CD4-positive, alpha-beta T cell (primary cell): ENCODE measurements around the gene RALY. TPM values are rescaled to one million over a fixed set of nuclear protein-coding genes. Genes with fewer than 3 reads are reported as not detected.

Experiments
- ATAC-seq: fragments of 200-7000 bp; cut with Tn5 transposase; one replicate; pipeline ENCODE4 v1.10.0; 2022; ENCODE audit warnings: mild to moderate bottlenecking; ENCODE audit not compliant: poor library complexity
- CTCF ChIA-PET: fragments of 350-600 bp; sonication (Branson Sonifier 250); formaldehyde crosslinking; loops from one replicate; lab custom pipeline; 2021; ENCODE audit warnings: antibody characterized with exemption, inconsistent platforms; lab: Charles Lee
- POLR2A ChIA-PET: fragments of 350-600 bp; sonication (Branson Sonifier 250); formaldehyde crosslinking; loops from one replicate; lab custom pipeline; 2021; ENCODE audit warnings: antibody characterized with exemption, inconsistent platforms; lab: Charles Lee
- DNase-seq, 14 experiments: peaks; one replicate each; pipeline ENCODE4 v3.0.0-alpha.2; 2013 to 2020; ENCODE audit warnings: mixed read lengths in 2 of 14
- H3K27ac ChIP-seq, 2 donors: one replicate each; pipeline versions ENCODE4 v1.5.1 to v1.7.0; 2013; ENCODE audit warnings: low read length in 2 of 2, low read depth in 1 of 2, mild to moderate bottlenecking in 1 of 2
- H3K27me3 ChIP-seq, 2 experiments: 1 replicate in 1 of 2; 2 replicates in 1 of 2; pipeline versions ENCODE4 v1.6.1 to v1.7.0; 2013; ENCODE audit warnings: low read length in 2 of 2, control low read depth in 1 of 2, mild to moderate bottlenecking in 1 of 2, moderate library complexity in 1 of 2; ENCODE audit not compliant: insufficient read depth in 2 of 2, control insufficient read depth in 1 of 2
- H3K36me3 ChIP-seq: one replicate; pipeline ENCODE4 v1.6.1; 2013; ENCODE audit warnings: low read length, control low read depth; ENCODE audit not compliant: insufficient read depth
- H3K4me1 ChIP-seq: one replicate; pipeline ENCODE4 v1.6.1; 2013; ENCODE audit warnings: low read length, control low read depth; ENCODE audit not compliant: insufficient read depth
- H3K4me3 ChIP-seq: one replicate; pipeline ENCODE4 v1.5.1; 2013; ENCODE audit warnings: mild to moderate bottlenecking, low read length, moderate library complexity
- H3K9me3 ChIP-seq, 2 experiments: 1 replicate in 1 of 2; 2 replicates in 1 of 2; pipeline versions ENCODE4 v1.6.1 to v1.7.0; 2013; ENCODE audit warnings: low read length in 2 of 2, mild to moderate bottlenecking in 2 of 2, control low read depth in 1 of 2, moderate library complexity in 1 of 2; ENCODE audit not compliant: control insufficient read depth in 1 of 2, insufficient read depth in 1 of 2
- H3K27ac Mint-ChIP-seq: one replicate; pipeline ENCODE4 v1.8.0; 2020; ENCODE audit warnings: mixed read lengths
- H3K27me3 Mint-ChIP-seq: one replicate; pipeline ENCODE4 v1.8.0; 2021; ENCODE audit warnings: mixed read lengths
- H3K36me3 Mint-ChIP-seq: one replicate; pipeline ENCODE4 v1.8.0; 2021; ENCODE audit warnings: low read depth, mixed read lengths
- H3K4me1 Mint-ChIP-seq: one replicate; pipeline ENCODE4 v1.8.0; 2021; ENCODE audit warnings: low read depth, mixed read lengths
- H3K4me3 Mint-ChIP-seq: one replicate; pipeline ENCODE4 v1.8.0; 2020; ENCODE audit warnings: mild to moderate bottlenecking, mixed read lengths
- H3K9me3 Mint-ChIP-seq: one replicate; pipeline ENCODE4 v1.8.0; 2020; ENCODE audit warnings: mixed read lengths
- intact Hi-C, 2 experiments: fragments of 100-400 bp; cut with DNase I in 1 of 2; cut with micrococcal nuclease in 1 of 2; formaldehyde crosslinking; loops; one replicate each; pipeline versions ENCODE4 v1.15.1 to v1.9.0; 2023 to 2025; cut with DNase I, micrococcal nuclease
- total RNA-seq, 174 experiments: library from RNA in 2 of 174; stranded (reverse) in 2 of 174; gene quantifications; one replicate each; pipeline ENCODE4 v1.2.3 and lab custom pipeline; 2021 to 2026
- TF ChIP-seq, protein P1 (sequence below): fragments of 200-600 bp; IDR thresholded peaks from one replicate; pipeline ENCODE4 v1.8.0; 2022; ENCODE audit warnings: antibody characterized with exemption, mild to moderate bottlenecking

Gene RALY
- total RNA-seq, 2 experiments from 2014 or later = 112 TPM

DNA sequence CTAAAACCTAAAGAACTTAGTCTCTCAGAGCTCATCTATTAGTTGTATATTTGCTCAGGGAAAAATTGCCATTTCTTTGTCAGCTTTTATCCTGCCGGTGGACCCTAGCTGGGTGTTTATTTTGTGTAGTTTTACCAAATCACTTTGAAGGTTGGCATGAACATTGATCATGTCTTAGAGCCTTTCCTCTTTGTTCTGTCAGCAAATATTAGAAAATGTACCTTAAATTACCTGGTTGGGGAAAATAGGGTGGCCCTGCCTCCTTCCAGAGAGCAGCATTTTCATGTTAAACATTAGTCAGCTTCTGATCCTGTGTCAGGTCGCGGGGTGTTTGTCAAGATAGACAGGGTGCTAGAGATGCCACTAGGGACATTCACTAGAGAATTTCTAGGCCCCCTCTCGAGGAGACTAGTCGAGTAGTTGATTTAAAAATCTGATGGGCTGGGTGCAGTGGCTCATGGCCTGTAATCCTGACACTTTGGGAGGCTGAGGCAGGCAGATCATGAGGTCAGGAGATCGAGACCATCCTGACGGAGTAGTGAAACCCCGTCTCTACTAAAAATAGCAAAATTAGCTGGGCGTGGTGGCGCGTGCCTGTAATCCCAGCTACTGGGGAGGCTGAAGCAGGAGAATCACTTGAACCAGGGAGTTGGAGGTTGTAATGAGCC, 11.2 kb downstream of the RALY start:
- Mint-ChIP-seq H3K4me1 (peaks cover 95% of the 10 kb centered on the region), H3K36me3 (peaks cover 47% of the 10 kb centered on the region), H3K27me3 (no peaks in the 10 kb centered on the region), H3K4me3 (peak overlapping the region; percentile 36), H3K9me3 (no peaks in the 10 kb centered on the region), H3K27ac (no peak overlapping the region)
- ChIA-PET CTCF (interaction anchor here (1.0 kb wide), 1 partner anchor 65 kb away, joined by 3 read pairs; no protein-coding TSS in a partner anchor), POLR2A (interaction anchor here (2.1 kb wide), 1 partner anchor 11 kb away, joined by 16 read pairs; the partner anchor contains the start of gene RALY)
- peaks cover 12% of the 10 kb centered on the region for H3K36me3 ChIP-seq
- DNase-seq (no peak), ATAC-seq (no peak)
- H3K4me3 ChIP-seq = no peak overlapping the region
- no peaks in the 10 kb centered on the region for H3K9me3 ChIP-seq
- TF ChIP-seq, protein P1, sequence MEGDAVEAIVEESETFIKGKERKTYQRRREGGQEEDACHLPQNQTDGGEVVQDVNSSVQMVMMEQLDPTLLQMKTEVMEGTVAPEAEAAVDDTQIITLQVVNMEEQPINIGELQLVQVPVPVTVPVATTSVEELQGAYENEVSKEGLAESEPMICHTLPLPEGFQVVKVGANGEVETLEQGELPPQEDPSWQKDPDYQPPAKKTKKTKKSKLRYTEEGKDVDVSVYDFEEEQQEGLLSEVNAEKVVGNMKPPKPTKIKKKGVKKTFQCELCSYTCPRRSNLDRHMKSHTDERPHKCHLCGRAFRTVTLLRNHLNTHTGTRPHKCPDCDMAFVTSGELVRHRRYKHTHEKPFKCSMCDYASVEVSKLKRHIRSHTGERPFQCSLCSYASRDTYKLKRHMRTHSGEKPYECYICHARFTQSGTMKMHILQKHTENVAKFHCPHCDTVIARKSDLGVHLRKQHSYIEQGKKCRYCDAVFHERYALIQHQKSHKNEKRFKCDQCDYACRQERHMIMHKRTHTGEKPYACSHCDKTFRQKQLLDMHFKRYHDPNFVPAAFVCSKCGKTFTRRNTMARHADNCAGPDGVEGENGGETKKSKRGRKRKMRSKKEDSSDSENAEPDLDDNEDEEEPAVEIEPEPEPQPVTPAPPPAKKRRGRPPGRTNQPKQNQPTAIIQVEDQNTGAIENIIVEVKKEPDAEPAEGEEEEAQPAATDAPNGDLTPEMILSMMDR = no peak
- no peak overlapping the region for H3K27ac ChIP-seq
- intact Hi-C loops = no loop called here
- no peaks in the 10 kb centered on the region for H3K27me3 ChIP-seq
- peaks cover 46% of the 10 kb centered on the region for H3K4me1 ChIP-seq

DNA sequence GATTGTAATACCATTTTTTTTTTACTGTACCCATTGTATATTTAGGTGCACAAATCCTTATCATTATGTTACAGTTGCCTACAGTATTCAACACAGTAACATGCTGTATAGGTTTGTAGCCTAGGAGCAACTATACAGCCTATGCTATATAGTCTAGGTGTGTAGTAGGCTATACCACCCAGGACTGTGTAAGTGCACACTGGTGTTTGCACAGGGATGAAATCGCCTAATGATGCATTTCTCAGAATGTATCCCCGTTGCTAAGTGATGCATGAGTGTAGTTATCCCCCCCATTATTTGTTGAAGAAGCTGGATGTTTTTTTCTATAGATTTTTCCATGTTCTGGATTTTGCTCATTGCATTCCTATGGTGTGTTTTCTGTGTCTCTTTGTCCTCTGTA, 12.9 kb downstream of the RALY start:
- H3K36me3 Mint-ChIP-seq = peaks cover 47% of the 10 kb centered on the region
- H3K27me3 Mint-ChIP-seq = no peaks in the 10 kb centered on the region
- ATAC-seq = no peak
- ChIA-PET POLR2A (no interaction called here), CTCF (interaction anchor here (1.1 kb wide), 1 partner anchor 63 kb away, joined by 3 read pairs; no protein-coding TSS in a partner anchor)
- no peak overlapping the region for H3K27ac ChIP-seq
- H3K27ac Mint-ChIP-seq = no peak overlapping the region
- no peak overlapping the region for H3K4me3 Mint-ChIP-seq
- no peaks in the 10 kb centered on the region for H3K27me3 ChIP-seq
- H3K9me3 ChIP-seq = no peaks in the 10 kb centered on the region
- TF ChIP-seq, protein P1 = no peak
- H3K4me1 ChIP-seq = peaks cover 54% of the 10 kb centered on the region
- intact Hi-C loops = loop anchor here in 1 of 2 experiments (1.0 kb wide), 1 partner anchor 10 kb away; no protein-coding TSS in a partner anchor
- DNase-seq = no peak
- H3K9me3 Mint-ChIP-seq = no peaks in the 10 kb centered on the region
- H3K36me3 ChIP-seq = peaks cover 12% of the 10 kb centered on the region
- no peak overlapping the region for H3K4me3 ChIP-seq
- peaks cover 95% of the 10 kb centered on the region for H3K4me1 Mint-ChIP-seq

DNA sequence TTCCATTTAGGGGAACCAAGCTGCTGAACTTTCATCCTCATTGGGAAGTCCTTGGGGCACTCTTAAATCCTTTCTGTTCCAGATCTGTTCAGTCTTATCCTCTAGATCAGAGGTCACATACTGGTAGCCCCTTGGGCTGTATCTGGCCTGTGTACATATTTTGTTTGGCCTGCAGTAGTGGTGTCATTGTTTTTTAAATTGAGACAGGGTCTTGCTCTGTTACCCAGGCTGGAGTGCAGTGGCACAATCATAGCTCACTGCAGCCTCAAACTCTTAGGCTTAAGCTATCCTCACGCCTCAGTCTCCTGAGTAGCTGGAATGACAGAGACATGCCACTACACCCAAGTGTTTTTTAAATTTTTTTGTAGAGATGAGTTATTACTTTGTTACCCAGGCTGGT, 14.8 kb downstream of the RALY start:
- H3K27me3 Mint-ChIP-seq = no peaks in the 10 kb centered on the region
- POLR2A ChIA-PET = interaction anchor here (0.6 to 2.6 kb wide), 2 partner anchors 15 to 26 kb away, joined by 3 to 17 read pairs; partner anchors contain the start of gene RALY

More for the DNA sequence above, 14.8 kb downstream of the RALY start:
- Histone ChIP-seq H3K4me3 (no peak overlapping the region), H3K9me3 (no peaks in the 10 kb centered on the region), H3K27me3 (no peaks in the 10 kb centered on the region), H3K4me1 (peaks cover 65% of the 10 kb centered on the region), H3K36me3 (peaks cover 4% of the 10 kb centered on the region), H3K27ac (no peak overlapping the region)
- DNase-seq (no peak), ATAC-seq (no peak)
- Mint-ChIP-seq H3K4me1 (peaks cover 94% of the 10 kb centered on the region), H3K9me3 (no peaks in the 10 kb centered on the region), H3K27ac (peak overlapping the region; percentile 50), H3K36me3 (peaks cover 34% of the 10 kb centered on the region), H3K4me3 (peak overlapping the region; percentile 66)
- TF ChIP-seq, protein P1 = no peak
- CTCF ChIA-PET = no interaction called here
- intact Hi-C loops = no loop called here
